Measurements from ENCODE around the gene GRID2. TPM values are rescaled to one million over a fixed set of nuclear protein-coding genes. Genes with fewer than 3 reads are reported as not detected.

The GRID2 gene
- total RNA-seq, 2 experiments from 2014 or later, result not detected

DNA sequence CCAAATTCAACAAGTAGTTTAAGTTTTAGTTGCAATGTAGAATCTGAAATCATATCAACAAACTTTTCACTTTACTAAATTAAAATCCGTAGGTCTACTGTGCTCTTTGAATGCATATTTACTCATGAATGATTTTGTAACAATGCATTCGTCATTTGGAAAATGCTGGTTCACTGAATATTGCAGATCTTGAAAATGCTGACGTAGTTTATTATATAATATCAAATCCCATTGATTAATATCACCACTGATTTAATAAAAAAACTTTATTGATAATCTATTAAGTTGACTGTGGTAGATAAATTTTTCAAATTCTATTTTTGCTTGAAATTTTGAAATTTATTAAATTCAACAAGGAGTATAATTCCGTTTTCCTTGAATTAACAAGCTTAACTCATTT is 540.0 kb downstream of the GRID2 start:
- H3K4me3 Mint-ChIP-seq, result no peak overlapping the region
- peaks cover 3% of the 10 kb centered on the region for H3K9me3 Mint-ChIP-seq
- CTCF ChIA-PET, result no interaction called here

DNA sequence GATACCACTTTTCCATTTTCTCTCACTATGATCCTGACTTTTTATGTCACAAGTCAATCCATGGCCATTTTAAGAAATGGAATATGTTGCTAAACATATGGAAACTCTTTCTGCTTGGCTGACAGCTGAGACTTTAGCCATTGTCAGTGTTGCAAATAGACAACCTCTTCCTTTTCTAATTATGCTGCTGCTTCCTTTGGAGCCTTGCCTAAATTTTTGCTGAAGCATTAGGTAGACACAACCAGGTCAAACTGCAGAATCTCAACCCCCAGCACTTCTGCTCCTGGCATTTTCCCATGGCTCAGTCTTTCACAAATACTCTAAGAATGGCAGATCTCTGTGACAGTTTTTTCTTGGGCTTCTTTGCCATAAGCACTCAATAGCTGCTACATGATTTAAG is 543.3 kb downstream of the GRID2 start:
- Mint-ChIP-seq H3K9me3 (peaks cover 3% of the 10 kb centered on the region), H3K4me3 (no peak overlapping the region), H3K27ac (no peak overlapping the region), H3K36me3 (ENCODE audit: low read depth) (no peaks in the 10 kb centered on the region), H3K4me1 (ENCODE audit: low read depth) (no peaks in the 10 kb centered on the region), H3K27me3 (ENCODE audit: low read depth) (no peaks in the 10 kb centered on the region)
- intact Hi-C loops (cut with micrococcal nuclease), result no loop called here
- CTCF ChIA-PET, result no interaction called here
- no peak for DNase-seq

More for the DNA sequence above, 540.0 kb downstream of the GRID2 start:
- no peaks in the 10 kb centered on the region for H3K4me1 Mint-ChIP-seq (ENCODE audit: low read depth)
- intact Hi-C loops (cut with micrococcal nuclease), result no loop called here
- H3K27ac Mint-ChIP-seq, result no peak overlapping the region
- no peaks in the 10 kb centered on the region for H3K36me3 Mint-ChIP-seq (ENCODE audit: low read depth)
- no peak for DNase-seq
- H3K27me3 Mint-ChIP-seq (ENCODE audit: low read depth), result no peaks in the 10 kb centered on the region

DNA sequence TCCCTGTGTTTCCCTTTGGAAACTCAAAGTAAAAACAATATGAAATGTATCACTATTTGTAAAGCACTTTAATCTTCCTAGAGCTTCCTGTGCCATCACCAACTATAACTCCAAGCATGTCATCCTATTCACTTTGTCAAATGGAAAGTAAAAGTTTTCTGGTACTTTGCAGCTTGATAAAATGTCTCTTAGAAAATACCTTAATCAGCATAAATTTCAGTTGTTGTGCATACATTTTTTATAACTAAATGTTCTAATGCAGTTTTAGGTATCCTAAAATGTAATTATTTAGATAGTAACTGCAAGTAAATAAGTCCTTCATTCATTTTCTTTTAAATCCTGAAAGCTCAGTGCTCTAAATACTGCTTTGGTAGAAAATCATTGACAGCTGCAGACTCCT is 558.7 kb downstream of the GRID2 start:
- Mint-ChIP-seq H3K4me3 (no peak overlapping the region), H3K36me3 (ENCODE audit: low read depth) (no peaks in the 10 kb centered on the region), H3K27me3 (ENCODE audit: low read depth) (no peaks in the 10 kb centered on the region), H3K27ac (no peak overlapping the region), H3K4me1 (ENCODE audit: low read depth) (no peaks in the 10 kb centered on the region), H3K9me3 (peaks cover 4% of the 10 kb centered on the region)
- CTCF ChIA-PET, result no interaction called here
- no peak for DNase-seq
- intact Hi-C loops (cut with micrococcal nuclease), result no loop called here

DNA sequence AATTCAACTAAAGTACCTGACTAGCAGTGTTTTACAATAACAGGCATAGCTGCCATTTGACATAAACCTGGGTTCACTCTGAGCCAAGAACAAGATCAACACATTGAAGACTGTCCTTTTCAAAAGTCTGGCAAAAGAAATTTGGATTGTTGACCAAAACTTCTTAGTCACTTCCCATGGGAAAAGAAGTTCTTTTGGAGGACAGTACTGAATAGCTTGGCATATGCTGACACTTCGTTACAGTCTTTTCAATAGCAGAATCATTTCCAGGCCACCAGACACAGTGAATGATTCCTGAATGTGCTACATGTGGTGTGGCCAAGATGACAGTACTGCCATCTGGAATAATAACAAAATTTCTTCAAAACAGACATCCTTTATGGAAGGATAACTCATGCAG is 560.3 kb downstream of the GRID2 start:
- H3K4me3 Mint-ChIP-seq, result no peak overlapping the region
- CTCF ChIA-PET, result no interaction called here
- no peak overlapping the region for H3K27ac Mint-ChIP-seq
- DNase-seq, result no peak
- intact Hi-C loops (cut with micrococcal nuclease), result no loop called here
- peaks cover 4% of the 10 kb centered on the region for H3K9me3 Mint-ChIP-seq
- H3K4me1 Mint-ChIP-seq (ENCODE audit: low read depth), result no peaks in the 10 kb centered on the region
- no peaks in the 10 kb centered on the region for H3K36me3 Mint-ChIP-seq (ENCODE audit: low read depth)
- H3K27me3 Mint-ChIP-seq (ENCODE audit: low read depth), result no peaks in the 10 kb centered on the region

DNA sequence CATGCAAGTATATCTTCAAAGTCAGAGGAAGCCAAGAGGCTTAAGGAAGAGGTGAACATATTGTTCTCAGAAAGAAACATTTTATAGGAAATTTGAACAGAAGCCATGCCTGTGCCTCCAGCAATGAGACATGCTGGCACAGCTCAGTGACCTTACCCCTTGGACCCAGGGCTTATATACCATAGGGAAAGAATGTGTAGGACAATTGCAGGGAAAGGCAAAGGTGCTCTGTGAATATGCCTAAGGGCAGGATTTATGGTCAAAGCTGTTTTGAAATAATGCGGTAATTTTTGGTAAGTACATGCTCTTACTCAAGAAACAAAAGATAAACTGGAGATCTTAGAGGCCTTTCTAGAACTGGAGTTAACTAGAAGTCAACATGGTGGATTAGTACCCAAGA is 568.8 kb downstream of the GRID2 start:
- no peaks in the 10 kb centered on the region for H3K27me3 Mint-ChIP-seq (ENCODE audit: low read depth)
- peaks cover 3% of the 10 kb centered on the region for H3K9me3 Mint-ChIP-seq
- H3K4me1 Mint-ChIP-seq (ENCODE audit: low read depth), result no peaks in the 10 kb centered on the region
- H3K36me3 Mint-ChIP-seq (ENCODE audit: low read depth), result no peaks in the 10 kb centered on the region
- H3K4me3 Mint-ChIP-seq, result no peak overlapping the region
- intact Hi-C loops (cut with micrococcal nuclease), result no loop called here
- H3K27ac Mint-ChIP-seq, result no peak overlapping the region
- CTCF ChIA-PET, result interaction anchor here (0.7 kb wide), 1 partner anchor 23 kb away, joined by 3 read pairs; no protein-coding TSS in a partner anchor
- DNase-seq, result no peak

DNA sequence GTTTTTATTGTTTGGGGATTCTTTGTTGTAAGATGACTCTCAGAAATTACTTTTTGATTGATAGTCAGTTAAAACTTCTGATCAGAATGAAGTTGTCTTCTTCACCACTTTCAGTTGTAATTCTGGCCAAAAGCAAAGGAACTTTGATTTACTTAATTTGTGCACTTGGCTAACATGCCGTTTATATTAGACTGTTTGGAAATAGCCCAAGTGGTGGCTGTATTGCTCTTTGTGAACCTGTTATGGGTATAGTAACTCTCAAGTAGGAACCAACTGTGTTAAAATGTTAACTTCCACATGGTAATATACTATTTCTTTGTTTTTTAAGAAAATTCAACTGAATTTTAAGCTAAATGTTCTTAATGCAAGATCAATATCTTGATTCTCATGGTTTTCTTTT is 581.9 kb downstream of the GRID2 start:
- Mint-ChIP-seq H3K4me3 (no peak overlapping the region), H3K27ac (no peak overlapping the region), H3K4me1 (ENCODE audit: low read depth) (no peaks in the 10 kb centered on the region), H3K9me3 (peaks cover 3% of the 10 kb centered on the region), H3K36me3 (ENCODE audit: low read depth) (no peaks in the 10 kb centered on the region), H3K27me3 (ENCODE audit: low read depth) (no peaks in the 10 kb centered on the region)
- intact Hi-C loops (cut with micrococcal nuclease), result no loop called here
- DNase-seq, result no peak
- CTCF ChIA-PET, result no interaction called here

DNA sequence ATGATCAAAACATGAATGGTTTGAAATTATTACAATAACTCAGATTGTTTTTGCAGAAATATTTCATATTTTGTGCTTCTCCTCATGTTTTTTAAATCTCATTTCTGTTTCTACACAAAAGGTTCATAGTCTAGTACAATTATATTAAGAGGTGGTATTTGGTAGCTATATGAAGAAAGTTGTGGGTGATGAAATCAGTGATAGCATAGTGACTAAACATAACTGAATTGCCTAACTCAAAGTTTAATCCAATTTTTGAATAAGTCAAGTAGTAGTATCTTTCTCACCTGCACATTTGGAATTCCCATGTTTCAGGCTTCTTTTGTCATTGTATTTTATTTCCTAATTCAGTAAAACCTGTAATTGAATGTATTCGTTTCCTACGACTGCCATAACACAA is 648.7 kb downstream of the GRID2 start:
- CTCF ChIA-PET, result no interaction called here
- Mint-ChIP-seq H3K9me3 (no peaks in the 10 kb centered on the region), H3K36me3 (ENCODE audit: low read depth) (no peaks in the 10 kb centered on the region), H3K27ac (no peak overlapping the region), H3K27me3 (ENCODE audit: low read depth) (no peaks in the 10 kb centered on the region), H3K4me1 (ENCODE audit: low read depth) (no peaks in the 10 kb centered on the region), H3K4me3 (no peak overlapping the region)
- intact Hi-C loops (cut with micrococcal nuclease), result no loop called here
- no peak for DNase-seq

DNA sequence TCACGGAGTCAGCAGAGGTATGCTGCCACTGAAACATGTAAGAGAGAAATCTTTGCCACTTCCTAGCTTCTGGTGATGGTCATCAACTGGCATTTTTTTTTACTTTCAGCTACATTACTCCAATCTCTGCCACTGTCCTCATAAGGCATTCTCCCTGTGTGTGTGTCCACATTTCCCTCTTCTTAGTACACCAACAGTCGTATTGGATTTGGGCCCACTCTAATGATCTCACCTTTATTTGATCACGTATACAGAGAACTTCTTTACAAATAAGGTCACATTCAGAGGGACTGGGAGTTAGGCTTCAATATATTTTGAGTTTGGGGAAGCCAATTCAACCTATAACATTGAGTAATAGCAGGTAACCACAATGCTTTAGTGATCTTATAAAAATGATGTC is 649.1 kb downstream of the GRID2 start:
- Mint-ChIP-seq H3K27me3 (ENCODE audit: low read depth) (no peaks in the 10 kb centered on the region), H3K27ac (no peak overlapping the region), H3K36me3 (ENCODE audit: low read depth) (no peaks in the 10 kb centered on the region), H3K4me1 (ENCODE audit: low read depth) (no peaks in the 10 kb centered on the region), H3K4me3 (no peak overlapping the region), H3K9me3 (no peaks in the 10 kb centered on the region)
- CTCF ChIA-PET, result no interaction called here
- intact Hi-C loops (cut with micrococcal nuclease), result no loop called here
- DNase-seq, result no peak

DNA sequence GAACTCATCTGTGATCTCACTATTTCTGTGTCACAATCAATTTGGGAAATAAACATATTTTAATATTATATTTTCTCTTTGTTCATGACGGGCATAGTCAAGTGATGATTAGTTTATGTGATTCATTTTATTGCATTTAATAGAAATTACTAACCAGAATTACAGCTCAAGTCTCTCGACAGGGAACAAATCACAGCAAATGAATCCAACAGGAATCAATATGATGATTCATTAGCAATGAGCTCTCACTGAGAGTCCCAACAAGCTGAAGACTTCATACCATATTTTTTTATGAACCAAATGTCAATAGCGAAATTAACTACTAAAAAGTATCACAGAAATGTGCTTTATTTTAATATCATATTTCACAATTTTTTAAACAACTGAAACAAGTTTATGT is 649.7 kb downstream of the GRID2 start:
- intact Hi-C loops (cut with micrococcal nuclease), result no loop called here
- Mint-ChIP-seq H3K4me3 (no peak overlapping the region), H3K27ac (no peak overlapping the region), H3K27me3 (ENCODE audit: low read depth) (no peaks in the 10 kb centered on the region), H3K4me1 (ENCODE audit: low read depth) (no peaks in the 10 kb centered on the region), H3K36me3 (ENCODE audit: low read depth) (no peaks in the 10 kb centered on the region), H3K9me3 (no peaks in the 10 kb centered on the region)
- CTCF ChIA-PET, result no interaction called here
- DNase-seq, result no peak

DNA sequence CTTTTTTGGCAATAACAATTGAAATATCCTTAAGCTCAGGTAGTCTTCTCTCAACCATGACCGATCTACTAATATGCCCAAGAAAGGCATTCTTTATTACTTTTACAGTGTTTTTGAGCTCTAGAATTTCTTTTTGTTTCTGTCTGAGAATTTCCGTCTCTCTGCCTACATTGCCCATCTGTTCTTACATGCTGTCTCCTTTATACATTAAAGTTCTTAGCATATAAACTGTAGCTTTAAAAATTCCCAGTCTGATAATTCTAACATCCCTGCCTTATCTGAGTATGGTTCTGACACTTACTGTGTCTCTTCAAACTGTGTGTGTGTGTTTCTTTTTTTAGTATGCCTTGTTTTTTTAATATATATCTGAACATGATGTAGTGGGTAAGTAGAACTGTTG is 658.1 kb downstream of the GRID2 start:
- CTCF ChIA-PET, result no interaction called here
- Mint-ChIP-seq H3K27ac (no peak overlapping the region), H3K4me3 (no peak overlapping the region), H3K4me1 (ENCODE audit: low read depth) (no peaks in the 10 kb centered on the region), H3K9me3 (peaks cover 3% of the 10 kb centered on the region), H3K27me3 (ENCODE audit: low read depth) (no peaks in the 10 kb centered on the region), H3K36me3 (ENCODE audit: low read depth) (no peaks in the 10 kb centered on the region)
- no peak for DNase-seq
- intact Hi-C loops (cut with micrococcal nuclease), result no loop called here

DNA sequence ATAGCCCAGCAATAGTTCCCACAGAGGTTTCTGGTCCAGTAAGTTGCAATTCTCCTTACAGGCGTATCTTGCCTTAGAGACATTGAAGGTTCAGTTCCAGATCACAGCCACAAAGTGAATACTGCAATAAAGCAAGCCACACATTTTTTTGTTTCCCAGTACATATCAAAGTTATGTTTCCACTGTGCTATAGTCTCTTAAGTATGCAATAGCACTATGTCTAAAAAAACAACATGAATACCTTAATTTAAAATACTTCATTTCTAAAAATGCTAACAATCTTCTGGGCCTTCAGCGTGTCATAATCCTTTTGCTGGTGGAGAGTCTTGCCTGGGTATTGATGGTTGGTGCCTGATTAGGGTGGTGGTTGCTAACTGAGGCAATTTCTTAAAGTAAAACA is 659.1 kb downstream of the GRID2 start:
- CTCF ChIA-PET, result no interaction called here

DNA sequence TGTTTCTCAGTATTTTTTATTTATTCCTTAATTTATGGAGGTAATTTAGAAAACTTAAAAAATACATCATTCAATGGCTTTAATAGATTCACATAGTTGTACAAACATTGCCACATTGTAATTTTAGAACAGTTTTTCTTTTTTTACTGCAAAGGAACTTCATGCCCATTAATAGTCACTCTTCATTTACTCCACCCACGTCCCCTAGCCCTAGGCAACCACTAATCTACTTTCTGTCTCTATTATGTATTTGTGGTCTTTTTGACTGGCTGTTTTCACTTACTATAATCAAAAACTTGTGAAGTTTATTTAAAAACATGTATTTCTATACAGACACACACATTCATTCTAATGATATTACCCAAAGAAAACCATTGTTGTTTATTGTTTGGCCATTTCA is 664.8 kb downstream of the GRID2 start:
- Mint-ChIP-seq H3K36me3 (ENCODE audit: low read depth) (no peaks in the 10 kb centered on the region), H3K4me1 (ENCODE audit: low read depth) (no peaks in the 10 kb centered on the region), H3K27me3 (ENCODE audit: low read depth) (no peaks in the 10 kb centered on the region), H3K4me3 (no peak overlapping the region), H3K27ac (no peak overlapping the region), H3K9me3 (peaks cover 4% of the 10 kb centered on the region)
- no peak for DNase-seq
- intact Hi-C loops (cut with micrococcal nuclease), result no loop called here
- CTCF ChIA-PET, result no interaction called here

More for the DNA sequence above, 659.1 kb downstream of the GRID2 start:
- intact Hi-C loops (cut with micrococcal nuclease), result no loop called here
- Mint-ChIP-seq H3K27ac (no peak overlapping the region), H3K4me3 (no peak overlapping the region), H3K36me3 (ENCODE audit: low read depth) (no peaks in the 10 kb centered on the region), H3K4me1 (ENCODE audit: low read depth) (no peaks in the 10 kb centered on the region), H3K27me3 (ENCODE audit: low read depth) (no peaks in the 10 kb centered on the region), H3K9me3 (peaks cover 3% of the 10 kb centered on the region)
- no peak for DNase-seq

DNA sequence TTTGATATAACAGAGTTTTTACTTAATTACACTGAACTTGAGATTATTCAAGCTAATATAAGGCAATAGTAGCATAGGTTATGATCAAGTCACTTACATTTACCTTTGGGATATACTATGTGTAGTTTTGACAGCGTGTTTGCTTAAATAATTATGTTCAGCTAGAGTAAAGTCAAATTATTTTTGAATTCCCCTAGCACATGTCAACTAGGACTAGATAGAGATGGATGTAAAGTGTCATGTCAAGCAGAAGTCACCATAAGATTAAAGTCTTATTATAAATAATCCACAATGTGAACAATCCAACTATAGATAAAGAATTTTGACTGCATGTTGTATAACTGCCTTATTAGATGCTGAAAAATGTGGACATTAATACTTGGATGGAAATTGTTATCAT is 665.2 kb downstream of the GRID2 start:
- no peaks in the 10 kb centered on the region for H3K36me3 Mint-ChIP-seq (ENCODE audit: low read depth)
- no peak for DNase-seq
- no peak overlapping the region for H3K27ac Mint-ChIP-seq
- intact Hi-C loops (cut with micrococcal nuclease), result no loop called here
- H3K4me1 Mint-ChIP-seq (ENCODE audit: low read depth), result no peaks in the 10 kb centered on the region
- H3K4me3 Mint-ChIP-seq, result no peak overlapping the region
- CTCF ChIA-PET, result no interaction called here
- peaks cover 4% of the 10 kb centered on the region for H3K9me3 Mint-ChIP-seq
- no peaks in the 10 kb centered on the region for H3K27me3 Mint-ChIP-seq (ENCODE audit: low read depth)
